Mesodermal cell (in vitro differentiated cells): ENCODE results near the gene S100A1.

Source experiments
- H3K27ac ChIP-seq: 2 replicates; pipeline ENCODE4 v1.7.0; 2013; ENCODE audit warnings: mild to moderate bottlenecking, low read depth, low read length, moderate library complexity; ENCODE audit not compliant: severe bottlenecking
- H3K36me3 ChIP-seq: 2 replicates; pipeline ENCODE4 v1.7.1; 2013; ENCODE audit warnings: mild to moderate bottlenecking, low read length, moderate library complexity; ENCODE audit not compliant: control insufficient read depth, insufficient read depth
- H3K4me1 ChIP-seq: one replicate; pipeline ENCODE4 v1.7.1; 2013; ENCODE audit warnings: mild to moderate bottlenecking, low read length; ENCODE audit not compliant: insufficient read depth, control insufficient read depth, poor library complexity, severe bottlenecking
- H3K4me3 ChIP-seq: 2 replicates; pipeline ENCODE4 v1.7.0; 2013; ENCODE audit warnings: low read length, control low read depth, mild to moderate bottlenecking; ENCODE audit not compliant: insufficient read depth, poor library complexity, severe bottlenecking; ENCODE audit errors: extremely low read depth
- H3K9me3 ChIP-seq: 2 replicates; pipeline ENCODE4 v1.7.1; 2013; ENCODE audit warnings: mild to moderate bottlenecking, low read length, moderate library complexity; ENCODE audit not compliant: control insufficient read depth
- WGBS, 2 experiments: methylation state at CpG; one replicate each; pipeline ENCODE4 v1.1.5; 2013; ENCODE audit warnings: missing lambda C conversion rate in 2 of 2; ENCODE audit not compliant: insufficient coverage in 2 of 2; 5-methylcytosine and 5-hydroxymethylcytosine counted together

The S100A1 gene

DNA sequence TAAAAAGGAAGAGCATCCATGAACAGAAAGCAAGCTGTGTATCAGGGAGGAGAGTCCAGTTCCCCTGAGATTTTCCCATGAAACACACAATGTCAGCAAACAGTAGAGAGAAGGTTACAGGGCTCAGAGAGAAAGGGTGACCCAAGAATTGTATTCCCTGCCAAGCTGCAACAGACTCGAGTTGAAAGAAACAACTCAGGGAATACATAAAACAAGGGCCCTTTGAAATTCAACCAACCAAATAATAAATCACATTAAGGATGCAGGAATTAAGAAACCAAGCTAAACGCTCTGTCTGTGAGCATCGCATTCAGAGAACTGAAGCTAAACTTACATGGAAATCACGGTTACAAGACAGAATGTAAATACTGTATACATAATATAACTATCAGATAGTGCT lies 35.5 kb upstream of the S100A1 start:
- Histone ChIP-seq H3K27ac (no peak overlapping the region), H3K9me3 (no peaks in the 10 kb centered on the region), H3K36me3 (no peaks in the 10 kb centered on the region), H3K4me3 (no peak overlapping the region), H3K4me1 (no peaks in the 10 kb centered on the region)
- WGBS, 2 experiments = no CpG with 5 or more reads among the region's 4 CpGs

DNA sequence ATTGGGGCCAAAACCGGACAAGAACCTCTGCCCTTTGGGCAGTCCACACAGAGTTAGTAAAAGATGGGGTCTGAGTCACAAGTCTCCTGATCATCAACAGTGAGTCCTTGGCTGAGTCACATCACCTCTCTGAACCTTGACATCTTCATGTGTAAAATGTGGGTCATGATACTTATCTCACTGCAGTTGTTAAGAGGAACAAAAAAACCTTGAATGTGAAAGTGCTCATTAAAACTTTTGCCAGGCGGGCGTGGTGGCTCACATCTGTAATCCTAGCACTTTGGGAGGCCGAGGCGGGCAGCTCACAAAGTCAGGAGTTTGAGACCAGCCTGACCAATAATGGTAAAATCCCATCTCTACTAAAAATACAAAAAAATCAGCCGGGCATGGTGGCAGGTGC lies 31.0 kb upstream of the S100A1 start:
- WGBS, 2 experiments = 75 to 98% methylated on average over 5 to 6 of the region's 6 CpGs
- H3K4me3 ChIP-seq = no peak overlapping the region
- no peak overlapping the region for H3K27ac ChIP-seq

DNA sequence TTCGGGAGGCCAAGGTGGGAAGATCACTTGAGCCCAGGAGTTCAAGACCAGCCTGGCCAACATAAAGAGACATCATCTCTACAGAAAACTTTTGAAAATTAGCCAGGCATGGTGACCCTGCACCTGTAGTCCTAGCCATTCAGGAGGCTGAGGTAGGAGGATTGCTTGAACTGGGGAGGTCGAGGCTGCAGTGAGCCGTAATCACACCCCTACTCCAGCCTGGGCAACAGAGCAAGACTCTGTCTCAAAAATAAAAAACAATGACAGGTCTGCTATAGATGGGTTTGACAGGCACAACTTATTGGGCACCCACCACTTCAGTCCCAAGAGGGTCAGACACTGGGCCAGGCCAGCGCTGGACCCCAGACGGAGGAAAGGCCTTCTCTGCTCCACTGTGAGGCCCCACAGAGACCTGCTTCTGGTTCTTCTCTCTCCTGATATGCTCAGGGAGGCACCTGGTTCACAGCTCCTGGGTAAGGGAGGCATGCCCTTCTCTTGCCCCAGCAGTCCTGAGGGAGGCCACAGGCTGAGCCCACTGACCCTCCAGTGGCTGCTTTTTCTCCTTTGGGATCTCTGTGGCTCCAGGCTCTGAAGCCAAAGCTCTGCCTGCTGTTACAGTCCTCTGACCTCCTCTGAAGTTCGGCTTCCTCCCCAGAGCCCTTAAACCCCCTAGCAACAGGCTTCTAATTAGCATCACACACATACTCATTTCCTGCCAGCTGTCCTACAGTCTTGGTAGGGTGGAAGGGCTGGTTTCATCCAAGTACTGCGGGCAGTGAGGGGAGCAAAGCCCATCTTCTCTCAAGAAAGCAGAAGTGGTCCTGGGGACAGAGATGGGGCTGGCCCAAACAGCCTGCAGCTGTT lies 29.7 kb upstream of the S100A1 start:
- Histone ChIP-seq H3K4me1 (peaks cover 10% of the 10 kb centered on the region), H3K27ac (peak overlapping the region; percentile 75), H3K36me3 (no peaks in the 10 kb centered on the region), H3K4me3 (no peak overlapping the region), H3K9me3 (no peaks in the 10 kb centered on the region)
- WGBS, 2 experiments = 59 to 93% methylated on average over 3 to 4 of the region's 7 CpGs

More for the DNA sequence above, 31.0 kb upstream of the S100A1 start:
- Histone ChIP-seq H3K4me1 (peaks cover 10% of the 10 kb centered on the region), H3K9me3 (no peaks in the 10 kb centered on the region), H3K36me3 (no peaks in the 10 kb centered on the region)

DNA sequence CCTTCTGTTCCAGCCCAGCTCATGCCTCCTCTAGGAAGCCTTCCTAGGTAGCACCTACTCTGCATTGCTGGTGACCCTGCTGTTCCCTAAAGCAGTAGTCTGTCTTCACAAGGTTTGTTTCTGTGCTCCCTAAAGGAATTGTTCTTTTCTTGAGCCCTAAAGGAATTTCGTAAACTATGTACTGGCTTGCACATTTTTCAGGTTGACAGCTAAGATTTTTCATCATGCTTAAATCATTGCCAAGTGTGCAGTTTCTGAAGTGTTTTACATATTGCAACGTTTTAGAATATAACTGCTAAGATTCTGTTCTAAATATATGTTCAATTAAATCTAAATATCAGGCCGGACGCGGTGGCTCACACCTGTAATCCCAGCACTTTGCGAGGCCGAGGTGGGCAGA lies 28.4 kb upstream of the S100A1 start:
- WGBS, 2 experiments = 87% methylated on average over 4 of the region's 7 CpGs; no CpG with 5 or more reads in 1 of the 2 experiments

DNA sequence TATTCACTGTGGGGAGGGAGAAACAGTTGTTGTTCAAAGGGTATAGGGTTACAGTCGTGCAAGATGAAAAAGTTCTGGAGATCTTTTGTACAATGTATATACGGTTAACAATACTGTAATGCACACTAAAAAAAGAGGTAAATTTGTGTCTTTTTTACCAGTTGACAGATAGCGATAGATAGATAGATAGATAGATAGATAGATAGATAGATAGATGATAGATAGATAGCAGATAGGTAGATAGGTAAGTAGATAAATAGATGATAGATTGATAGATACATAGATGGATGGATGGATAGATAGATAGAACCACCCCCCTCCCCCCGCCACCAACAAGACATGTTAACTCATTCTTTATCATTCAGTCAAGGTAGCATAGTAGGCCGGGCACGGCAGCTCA lies 25.5 kb upstream of the S100A1 start:
- no peak overlapping the region for H3K27ac ChIP-seq
- peaks cover 21% of the 10 kb centered on the region for H3K36me3 ChIP-seq
- peaks cover 24% of the 10 kb centered on the region for H3K4me1 ChIP-seq
- no peak overlapping the region for H3K4me3 ChIP-seq
- 93 to 100% methylated on average over 2 to 3 of the region's 6 CpGs for WGBS, 2 experiments
- no peaks in the 10 kb centered on the region for H3K9me3 ChIP-seq

More for the DNA sequence above, 28.4 kb upstream of the S100A1 start:
- H3K27ac ChIP-seq = no peak overlapping the region
- peaks cover 10% of the 10 kb centered on the region for H3K4me1 ChIP-seq
- no peaks in the 10 kb centered on the region for H3K9me3 ChIP-seq
- no peaks in the 10 kb centered on the region for H3K36me3 ChIP-seq
- H3K4me3 ChIP-seq = no peak overlapping the region

DNA sequence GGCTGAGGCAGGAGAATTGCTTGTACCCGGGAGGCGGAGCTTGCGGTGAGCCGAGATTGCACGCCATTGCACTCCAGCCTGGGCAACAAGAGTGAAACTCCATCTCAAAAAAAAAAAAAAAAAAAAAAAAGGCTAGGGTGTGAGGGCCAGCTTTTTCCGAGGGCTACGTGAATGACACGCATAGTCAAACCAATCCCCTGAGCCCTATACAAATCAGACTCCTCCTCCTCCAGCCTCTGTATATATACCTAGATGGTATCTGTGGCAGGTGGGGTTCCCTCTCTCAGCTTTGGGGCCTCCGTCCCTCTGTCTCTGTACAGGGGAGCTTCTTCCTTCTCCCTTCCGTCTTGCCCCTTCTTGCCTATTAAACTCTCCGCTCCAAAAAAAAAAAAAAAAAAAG lies 22.0 kb upstream of the S100A1 start:
- H3K9me3 ChIP-seq = no peaks in the 10 kb centered on the region
- H3K4me3 ChIP-seq = no peak overlapping the region
- H3K36me3 ChIP-seq = peaks cover 21% of the 10 kb centered on the region
- H3K4me1 ChIP-seq = peaks cover 41% of the 10 kb centered on the region
- WGBS, 2 experiments = 100% methylated on average over 2 to 3 of the region's 11 CpGs
- no peak overlapping the region for H3K27ac ChIP-seq

DNA sequence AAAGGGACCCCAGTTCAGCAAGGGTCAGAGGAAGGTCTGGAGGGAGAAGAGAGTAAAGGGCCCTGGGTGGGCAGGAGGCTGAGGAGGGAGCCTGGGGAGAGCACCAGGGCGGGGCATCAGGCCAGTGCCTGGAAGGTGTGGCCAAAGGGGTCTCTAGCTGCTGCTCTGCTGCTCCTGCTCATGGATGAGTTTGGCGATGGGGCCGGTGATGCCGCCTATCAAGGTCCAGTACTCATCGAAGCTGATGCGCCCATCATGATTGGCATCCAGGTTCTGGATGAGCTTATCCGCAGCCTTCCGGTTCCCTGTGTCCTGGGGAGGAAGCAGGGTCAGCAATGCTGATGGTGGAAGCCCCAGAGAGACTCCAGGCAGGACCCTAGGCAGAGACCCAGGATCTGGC lies 20.9 kb upstream of the S100A1 start:
- H3K4me1 ChIP-seq = peaks cover 53% of the 10 kb centered on the region
- H3K27ac ChIP-seq = no peak overlapping the region
- 93 to 96% methylated on average over 6 to 8 of the region's 8 CpGs for WGBS, 2 experiments
- peaks cover 21% of the 10 kb centered on the region for H3K36me3 ChIP-seq
- no peaks in the 10 kb centered on the region for H3K9me3 ChIP-seq
- peak overlapping the region; percentile 42 for H3K4me3 ChIP-seq

DNA sequence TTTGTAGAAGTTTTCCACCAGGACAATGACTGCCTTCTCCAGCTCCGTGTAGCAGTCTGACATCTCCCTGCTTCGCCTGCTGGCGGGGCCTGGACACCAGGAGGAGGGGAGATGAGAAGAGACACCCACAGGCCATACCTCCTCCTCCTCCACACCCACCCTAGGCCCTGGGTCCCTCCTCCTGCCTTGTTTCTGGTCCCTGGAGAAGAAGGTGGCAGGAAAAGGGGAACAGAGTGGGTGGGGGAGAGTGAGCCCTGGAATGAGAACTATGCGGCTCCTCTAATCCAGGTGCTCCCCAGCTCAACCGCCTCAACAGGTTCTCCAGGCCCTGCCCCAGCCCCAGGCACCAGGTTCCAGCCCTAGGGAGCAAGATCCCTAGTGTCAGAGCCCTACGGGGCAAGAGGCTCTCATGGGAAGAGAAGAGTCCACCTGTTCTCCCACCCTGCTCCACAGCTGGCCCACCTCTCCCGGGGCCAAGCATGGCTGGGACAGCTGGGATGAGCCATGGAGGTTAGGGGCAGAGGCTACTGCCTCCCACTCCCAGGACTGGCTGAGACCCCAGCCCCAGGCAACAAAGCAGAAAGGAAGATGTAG lies 20.0 kb upstream of the S100A1 start:
- peak overlapping the region; percentile 96 for H3K27ac ChIP-seq
- WGBS, 2 experiments = 83 to 100% methylated on average over 1 to 2 of the region's 7 CpGs
- peaks cover 21% of the 10 kb centered on the region for H3K36me3 ChIP-seq
- peaks cover 56% of the 10 kb centered on the region for H3K4me1 ChIP-seq
- no peaks in the 10 kb centered on the region for H3K9me3 ChIP-seq
- H3K4me3 ChIP-seq = peak overlapping the region; percentile 42

DNA sequence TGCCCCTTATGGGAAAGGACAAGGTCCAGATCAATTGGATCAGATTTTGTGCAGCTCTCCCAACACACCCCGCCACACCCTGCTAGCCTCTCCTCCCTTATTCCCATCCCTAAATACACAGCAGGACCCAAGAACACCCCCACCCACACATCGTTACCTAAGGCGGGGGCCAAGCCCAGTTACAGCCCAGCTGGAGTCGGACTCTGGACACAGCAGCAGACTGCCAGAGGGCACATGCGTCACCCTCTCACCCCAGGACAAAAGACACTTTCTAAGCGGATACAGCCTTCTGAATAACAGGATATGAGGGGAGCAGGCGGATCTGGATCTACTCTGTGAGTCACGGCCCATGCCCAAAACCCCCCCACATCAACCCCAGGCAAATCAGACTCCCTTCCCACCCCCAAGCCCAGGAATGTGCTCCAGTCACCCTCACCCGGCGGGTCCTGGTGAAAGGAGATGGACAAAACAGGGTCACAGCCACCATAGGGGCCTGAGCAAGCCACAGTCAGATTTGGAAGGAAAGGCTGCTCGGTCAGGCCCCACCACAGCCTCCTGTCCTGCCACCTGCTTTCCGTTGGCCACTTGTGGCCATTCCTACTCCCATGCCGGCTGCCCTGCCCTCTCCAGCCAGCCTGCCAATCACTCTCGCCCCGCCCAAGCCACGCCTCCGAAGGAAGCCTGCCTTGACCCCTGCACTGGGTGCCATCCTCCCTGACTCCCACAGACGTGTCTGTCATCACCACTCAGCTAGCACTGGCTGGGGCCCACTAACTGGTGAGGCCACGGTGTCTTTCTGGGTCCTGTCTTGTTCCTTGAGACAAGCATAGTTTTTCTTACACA lies 19.3 kb upstream of the S100A1 start:
- H3K4me3 ChIP-seq = peak overlapping the region; percentile 42
- H3K4me1 ChIP-seq = peaks cover 56% of the 10 kb centered on the region
- H3K9me3 ChIP-seq = no peaks in the 10 kb centered on the region
- H3K27ac ChIP-seq = peak overlapping the region; percentile 96
- peaks cover 21% of the 10 kb centered on the region for H3K36me3 ChIP-seq
- WGBS, 2 experiments = 17 to 18% methylated on average over 9 to 14 of the region's 19 CpGs

DNA sequence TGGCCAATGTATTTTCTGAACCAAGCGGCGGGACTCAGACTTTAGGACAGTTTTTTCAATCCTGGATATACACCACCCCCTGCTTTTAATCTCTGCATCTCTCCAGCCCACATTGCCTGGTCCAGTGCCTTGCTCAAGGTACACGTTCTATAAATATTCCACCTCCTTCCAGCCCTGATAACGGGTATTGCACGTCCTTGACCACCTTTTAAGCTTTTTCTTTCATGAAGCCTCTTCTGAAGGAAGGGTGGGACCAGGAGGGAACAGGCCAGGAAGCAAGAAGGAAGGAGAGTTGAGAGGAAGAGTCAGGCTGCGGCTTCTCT lies 18.7 kb upstream of the S100A1 start:
- Histone ChIP-seq H3K9me3 (no peaks in the 10 kb centered on the region), H3K36me3 (peaks cover 21% of the 10 kb centered on the region), H3K27ac (peak overlapping the region; percentile 96), H3K4me3 (no peak overlapping the region), H3K4me1 (peaks cover 56% of the 10 kb centered on the region)
- 76 to 82% methylated on average over 4 of the region's 6 CpGs for WGBS, 2 experiments
